Fibroblast of lung (primary cell): ENCODE results near the gene CARMIL3.

Source experiments
- EZH2 ChIP-seq: IDR thresholded peaks from 2 replicates; pipeline ENCODE4 v1.5.1; 2012; ENCODE audit warnings: low read length, control low read depth, mild to moderate bottlenecking; ENCODE audit errors: missing control alignments
- TF ChIP-seq, protein P1 (sequence below), 2 donors: IDR thresholded peaks in 1 of 2; conservative IDR thresholded peaks in 1 of 2; 1 replicate in 1 of 2; 2 replicates in 1 of 2; pipeline ENCODE4 v1.5.1; 2011 to 2012; ENCODE audit warnings: low read length in 2 of 2, control low read depth in 1 of 2, inconsistent platforms in 1 of 2, low read depth in 1 of 2, mild to moderate bottlenecking in 1 of 2

DNA sequence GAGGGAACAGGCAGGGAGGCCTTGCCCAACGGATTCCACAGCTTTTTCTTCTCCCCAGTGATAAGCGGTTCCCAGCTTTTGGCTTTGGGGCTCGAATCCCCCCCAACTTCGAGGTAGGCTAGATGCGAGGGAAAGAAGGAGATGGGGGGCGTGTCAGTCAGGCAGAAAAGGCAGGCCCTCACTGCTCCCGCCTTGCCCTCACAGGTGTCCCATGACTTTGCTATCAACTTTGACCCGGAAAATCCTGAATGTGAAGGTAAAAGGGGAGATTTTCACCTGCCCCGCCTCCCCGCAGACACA is 24.4 kb downstream of the CARMIL3 start:
- TF ChIP-seq, protein P1, sequence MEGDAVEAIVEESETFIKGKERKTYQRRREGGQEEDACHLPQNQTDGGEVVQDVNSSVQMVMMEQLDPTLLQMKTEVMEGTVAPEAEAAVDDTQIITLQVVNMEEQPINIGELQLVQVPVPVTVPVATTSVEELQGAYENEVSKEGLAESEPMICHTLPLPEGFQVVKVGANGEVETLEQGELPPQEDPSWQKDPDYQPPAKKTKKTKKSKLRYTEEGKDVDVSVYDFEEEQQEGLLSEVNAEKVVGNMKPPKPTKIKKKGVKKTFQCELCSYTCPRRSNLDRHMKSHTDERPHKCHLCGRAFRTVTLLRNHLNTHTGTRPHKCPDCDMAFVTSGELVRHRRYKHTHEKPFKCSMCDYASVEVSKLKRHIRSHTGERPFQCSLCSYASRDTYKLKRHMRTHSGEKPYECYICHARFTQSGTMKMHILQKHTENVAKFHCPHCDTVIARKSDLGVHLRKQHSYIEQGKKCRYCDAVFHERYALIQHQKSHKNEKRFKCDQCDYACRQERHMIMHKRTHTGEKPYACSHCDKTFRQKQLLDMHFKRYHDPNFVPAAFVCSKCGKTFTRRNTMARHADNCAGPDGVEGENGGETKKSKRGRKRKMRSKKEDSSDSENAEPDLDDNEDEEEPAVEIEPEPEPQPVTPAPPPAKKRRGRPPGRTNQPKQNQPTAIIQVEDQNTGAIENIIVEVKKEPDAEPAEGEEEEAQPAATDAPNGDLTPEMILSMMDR (conservative IDR thresholded peaks at IDR 0.05 in 1 of 2, IDR thresholded peaks at IDR 0.05 in 1 of 2; ENCODE audit: low read depth in 1 of 2, low read length in 2 of 2): no peak
- no peak for TF ChIP-seq EZH2
